ENCODE data around the gene PDE10A.

Gene PDE10A

DNA sequence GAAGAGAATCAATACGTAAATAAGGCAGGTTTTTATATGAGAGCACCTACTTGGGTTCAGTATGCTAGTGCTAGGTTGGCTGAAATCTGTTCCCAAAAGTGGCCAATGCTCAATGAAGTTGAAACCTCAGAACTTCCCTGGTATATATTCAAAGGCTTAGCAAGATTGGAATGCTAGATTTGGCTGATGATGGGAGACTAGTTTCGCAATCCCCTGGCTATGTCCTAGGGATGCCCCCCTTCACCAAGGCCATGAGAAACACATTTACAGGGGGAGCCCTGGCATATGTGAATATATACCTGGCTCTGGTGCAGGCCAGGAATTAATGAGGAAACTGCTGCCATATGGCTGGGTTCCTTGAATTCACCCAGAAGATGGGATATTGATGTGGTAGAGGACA, 211.2 kb downstream of the PDE10A start:
- TF ChIP-seq SNAI2 (CRISPR knock-in tag; IDR thresholded peaks at IDR 0.05) (no peak), ZC3H10 (CRISPR knock-in tag; IDR thresholded peaks at IDR 0.05) (no peak), ZNF8 (CRISPR knock-in tag; IDR thresholded peaks at IDR 0.05) (no peak), ARNTL (CRISPR knock-in tag; IDR thresholded peaks at IDR 0.05; ENCODE audit: borderline replicate concordance, low read depth) (no peak), OSR1 (CRISPR knock-in tag; IDR thresholded peaks at IDR 0.05) (no peak), PPARA (CRISPR knock-in tag; IDR thresholded peaks at IDR 0.05; ENCODE audit: borderline replicate concordance) (no peak), TOX (CRISPR knock-in tag; IDR thresholded peaks at IDR 0.05; ENCODE audit: borderline replicate concordance) (no peak), ZNF70 (CRISPR knock-in tag; IDR thresholded peaks at IDR 0.05) (no peak), RARB (CRISPR knock-in tag; IDR thresholded peaks at IDR 0.05) (no peak)
- TF ChIP-seq, protein P1, sequence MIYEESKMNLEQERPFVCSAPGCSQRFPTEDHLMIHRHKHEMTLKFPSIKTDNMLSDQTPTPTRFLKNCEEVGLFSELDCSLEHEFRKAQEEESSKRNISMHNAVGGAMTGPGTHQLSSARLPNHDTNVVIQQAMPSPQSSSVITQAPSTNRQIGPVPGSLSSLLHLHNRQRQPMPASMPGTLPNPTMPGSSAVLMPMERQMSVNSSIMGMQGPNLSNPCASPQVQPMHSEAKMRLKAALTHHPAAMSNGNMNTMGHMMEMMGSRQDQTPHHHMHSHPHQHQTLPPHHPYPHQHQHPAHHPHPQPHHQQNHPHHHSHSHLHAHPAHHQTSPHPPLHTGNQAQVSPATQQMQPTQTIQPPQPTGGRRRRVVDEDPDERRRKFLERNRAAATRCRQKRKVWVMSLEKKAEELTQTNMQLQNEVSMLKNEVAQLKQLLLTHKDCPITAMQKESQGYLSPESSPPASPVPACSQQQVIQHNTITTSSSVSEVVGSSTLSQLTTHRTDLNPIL (CRISPR knock-in tag; IDR thresholded peaks at IDR 0.05; ENCODE audit: low read depth), result no peak
- TF ChIP-seq, protein P2, sequence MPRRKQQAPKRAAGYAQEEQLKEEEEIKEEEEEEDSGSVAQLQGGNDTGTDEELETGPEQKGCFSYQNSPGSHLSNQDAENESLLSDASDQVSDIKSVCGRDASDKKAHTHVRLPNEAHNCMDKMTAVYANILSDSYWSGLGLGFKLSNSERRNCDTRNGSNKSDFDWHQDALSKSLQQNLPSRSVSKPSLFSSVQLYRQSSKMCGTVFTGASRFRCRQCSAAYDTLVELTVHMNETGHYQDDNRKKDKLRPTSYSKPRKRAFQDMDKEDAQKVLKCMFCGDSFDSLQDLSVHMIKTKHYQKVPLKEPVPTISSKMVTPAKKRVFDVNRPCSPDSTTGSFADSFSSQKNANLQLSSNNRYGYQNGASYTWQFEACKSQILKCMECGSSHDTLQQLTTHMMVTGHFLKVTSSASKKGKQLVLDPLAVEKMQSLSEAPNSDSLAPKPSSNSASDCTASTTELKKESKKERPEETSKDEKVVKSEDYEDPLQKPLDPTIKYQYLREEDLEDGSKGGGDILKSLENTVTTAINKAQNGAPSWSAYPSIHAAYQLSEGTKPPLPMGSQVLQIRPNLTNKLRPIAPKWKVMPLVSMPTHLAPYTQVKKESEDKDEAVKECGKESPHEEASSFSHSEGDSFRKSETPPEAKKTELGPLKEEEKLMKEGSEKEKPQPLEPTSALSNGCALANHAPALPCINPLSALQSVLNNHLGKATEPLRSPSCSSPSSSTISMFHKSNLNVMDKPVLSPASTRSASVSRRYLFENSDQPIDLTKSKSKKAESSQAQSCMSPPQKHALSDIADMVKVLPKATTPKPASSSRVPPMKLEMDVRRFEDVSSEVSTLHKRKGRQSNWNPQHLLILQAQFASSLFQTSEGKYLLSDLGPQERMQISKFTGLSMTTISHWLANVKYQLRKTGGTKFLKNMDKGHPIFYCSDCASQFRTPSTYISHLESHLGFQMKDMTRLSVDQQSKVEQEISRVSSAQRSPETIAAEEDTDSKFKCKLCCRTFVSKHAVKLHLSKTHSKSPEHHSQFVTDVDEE (CRISPR knock-in tag; IDR thresholded peaks at IDR 0.05), result no peak

DNA sequence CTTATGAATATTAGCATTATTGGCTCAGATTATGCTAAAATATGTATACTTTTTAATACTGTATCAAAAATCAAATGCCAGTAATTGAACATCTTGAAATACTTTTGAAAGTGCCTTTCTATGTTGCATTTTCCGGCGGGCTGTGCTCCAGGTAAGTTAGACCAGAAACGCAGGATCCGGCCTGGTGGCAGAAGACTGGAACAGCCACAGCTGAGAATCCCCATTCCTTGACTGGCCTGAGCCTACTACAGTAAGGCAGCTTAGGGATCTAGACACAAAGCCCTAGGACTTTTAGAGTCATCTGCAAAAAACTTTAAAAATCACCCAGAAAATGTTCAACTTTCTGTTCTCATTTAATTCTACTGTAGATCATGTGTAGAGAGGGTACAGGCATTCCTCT, 214.8 kb downstream of the PDE10A start:
- TF ChIP-seq ARNTL (CRISPR knock-in tag; IDR thresholded peaks at IDR 0.05; ENCODE audit: borderline replicate concordance, low read depth), result no peak
- TF ChIP-seq, protein P3, sequence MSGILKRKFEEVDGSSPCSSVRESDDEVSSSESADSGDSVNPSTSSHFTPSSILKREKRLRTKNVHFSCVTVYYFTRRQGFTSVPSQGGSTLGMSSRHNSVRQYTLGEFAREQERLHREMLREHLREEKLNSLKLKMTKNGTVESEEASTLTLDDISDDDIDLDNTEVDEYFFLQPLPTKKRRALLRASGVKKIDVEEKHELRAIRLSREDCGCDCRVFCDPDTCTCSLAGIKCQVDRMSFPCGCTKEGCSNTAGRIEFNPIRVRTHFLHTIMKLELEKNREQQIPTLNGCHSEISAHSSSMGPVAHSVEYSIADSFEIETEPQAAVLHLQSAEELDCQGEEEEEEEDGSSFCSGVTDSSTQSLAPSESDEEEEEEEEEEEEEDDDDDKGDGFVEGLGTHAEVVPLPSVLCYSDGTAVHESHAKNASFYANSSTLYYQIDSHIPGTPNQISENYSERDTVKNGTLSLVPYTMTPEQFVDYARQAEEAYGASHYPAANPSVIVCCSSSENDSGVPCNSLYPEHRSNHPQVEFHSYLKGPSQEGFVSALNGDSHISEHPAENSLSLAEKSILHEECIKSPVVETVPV (CRISPR knock-in tag; IDR thresholded peaks at IDR 0.05), result no peak
- no peak for TF ChIP-seq ZC3H10 (CRISPR knock-in tag; IDR thresholded peaks at IDR 0.05)
- TF ChIP-seq ZFP30 (CRISPR knock-in tag; IDR thresholded peaks at IDR 0.05), result no peak
- TF ChIP-seq ZNF8 (CRISPR knock-in tag; IDR thresholded peaks at IDR 0.05), result no peak
- TF ChIP-seq ISL1 (CRISPR knock-in tag; IDR thresholded peaks at IDR 0.05), result no peak
- no peak for TF ChIP-seq GLIS3 (CRISPR knock-in tag; IDR thresholded peaks at IDR 0.05)
- TF ChIP-seq TCF4 (CRISPR knock-in tag; IDR thresholded peaks at IDR 0.05; ENCODE audit: borderline replicate concordance), result no peak
- no peak for TF ChIP-seq ESRRG (CRISPR knock-in tag; IDR thresholded peaks at IDR 0.05)
- no peak for TF ChIP-seq TOX (CRISPR knock-in tag; IDR thresholded peaks at IDR 0.05; ENCODE audit: borderline replicate concordance)
- TF ChIP-seq, protein P1 (CRISPR knock-in tag; IDR thresholded peaks at IDR 0.05; ENCODE audit: low read depth), result no peak
- TF ChIP-seq ZFP3 (CRISPR knock-in tag; IDR thresholded peaks at IDR 0.05), result no peak
- TF ChIP-seq, protein P4, sequence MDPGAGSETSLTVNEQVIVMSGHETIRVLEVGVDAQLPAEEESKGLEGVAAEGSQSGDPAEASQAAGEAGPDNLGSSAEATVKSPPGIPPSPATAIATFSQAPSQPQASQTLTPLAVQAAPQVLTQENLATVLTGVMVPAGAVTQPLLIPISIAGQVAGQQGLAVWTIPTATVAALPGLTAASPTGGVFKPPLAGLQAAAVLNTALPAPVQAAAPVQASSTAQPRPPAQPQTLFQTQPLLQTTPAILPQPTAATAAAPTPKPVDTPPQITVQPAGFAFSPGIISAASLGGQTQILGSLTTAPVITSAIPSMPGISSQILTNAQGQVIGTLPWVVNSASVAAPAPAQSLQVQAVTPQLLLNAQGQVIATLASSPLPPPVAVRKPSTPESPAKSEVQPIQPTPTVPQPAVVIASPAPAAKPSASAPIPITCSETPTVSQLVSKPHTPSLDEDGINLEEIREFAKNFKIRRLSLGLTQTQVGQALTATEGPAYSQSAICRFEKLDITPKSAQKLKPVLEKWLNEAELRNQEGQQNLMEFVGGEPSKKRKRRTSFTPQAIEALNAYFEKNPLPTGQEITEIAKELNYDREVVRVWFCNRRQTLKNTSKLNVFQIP (CRISPR knock-in tag; IDR thresholded peaks at IDR 0.05; ENCODE audit: borderline replicate concordance, low read depth), result no peak
- TF ChIP-seq ZNF565 (CRISPR knock-in tag; conservative IDR thresholded peaks at IDR 0.05; ENCODE audit: low read depth), result no peak
- no peak for ATAC-seq

More for the DNA sequence above, 211.2 kb downstream of the PDE10A start:
- ATAC-seq, result no peak

DNA sequence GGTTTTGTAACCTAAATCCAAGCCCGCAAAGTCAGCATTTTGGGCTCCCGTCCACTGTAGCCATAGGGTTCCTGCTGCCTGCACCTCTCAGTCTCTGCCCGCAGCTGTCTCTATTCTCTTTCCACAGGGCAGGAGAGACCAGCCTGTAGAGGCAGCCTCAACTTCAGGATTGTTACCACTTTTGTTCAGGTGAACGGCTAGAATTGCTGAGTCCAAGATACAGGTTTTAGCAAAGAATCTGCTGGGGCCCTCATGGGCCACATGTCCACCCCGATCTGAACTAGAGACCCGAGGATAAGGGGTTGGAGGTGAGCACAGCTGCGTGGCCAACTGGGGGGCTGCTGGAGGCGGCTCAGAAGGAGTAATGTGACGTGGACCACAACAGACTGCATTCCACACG, 215.9 kb downstream of the PDE10A start:
- no peak for ATAC-seq
- TF ChIP-seq ZNF70 (CRISPR knock-in tag; IDR thresholded peaks at IDR 0.05), result no peak
- TF ChIP-seq ZNF8 (CRISPR knock-in tag; IDR thresholded peaks at IDR 0.05), result no peak
- TF ChIP-seq ZC3H10 (CRISPR knock-in tag; IDR thresholded peaks at IDR 0.05), result no peak
- TF ChIP-seq, protein P4 (CRISPR knock-in tag; IDR thresholded peaks at IDR 0.05; ENCODE audit: borderline replicate concordance, low read depth), result no peak
- no peak for TF ChIP-seq ZFP3 (CRISPR knock-in tag; IDR thresholded peaks at IDR 0.05)
- TF ChIP-seq CSDC2 (CRISPR knock-in tag; IDR thresholded peaks at IDR 0.05), result no peak
- no peak for TF ChIP-seq GLIS3 (CRISPR knock-in tag; IDR thresholded peaks at IDR 0.05)
- TF ChIP-seq, protein P3 (CRISPR knock-in tag; IDR thresholded peaks at IDR 0.05), result no peak
- TF ChIP-seq OSR1 (CRISPR knock-in tag; IDR thresholded peaks at IDR 0.05), result no peak
- no peak for TF ChIP-seq SNAI2 (CRISPR knock-in tag; IDR thresholded peaks at IDR 0.05)
- TF ChIP-seq, protein P5, sequence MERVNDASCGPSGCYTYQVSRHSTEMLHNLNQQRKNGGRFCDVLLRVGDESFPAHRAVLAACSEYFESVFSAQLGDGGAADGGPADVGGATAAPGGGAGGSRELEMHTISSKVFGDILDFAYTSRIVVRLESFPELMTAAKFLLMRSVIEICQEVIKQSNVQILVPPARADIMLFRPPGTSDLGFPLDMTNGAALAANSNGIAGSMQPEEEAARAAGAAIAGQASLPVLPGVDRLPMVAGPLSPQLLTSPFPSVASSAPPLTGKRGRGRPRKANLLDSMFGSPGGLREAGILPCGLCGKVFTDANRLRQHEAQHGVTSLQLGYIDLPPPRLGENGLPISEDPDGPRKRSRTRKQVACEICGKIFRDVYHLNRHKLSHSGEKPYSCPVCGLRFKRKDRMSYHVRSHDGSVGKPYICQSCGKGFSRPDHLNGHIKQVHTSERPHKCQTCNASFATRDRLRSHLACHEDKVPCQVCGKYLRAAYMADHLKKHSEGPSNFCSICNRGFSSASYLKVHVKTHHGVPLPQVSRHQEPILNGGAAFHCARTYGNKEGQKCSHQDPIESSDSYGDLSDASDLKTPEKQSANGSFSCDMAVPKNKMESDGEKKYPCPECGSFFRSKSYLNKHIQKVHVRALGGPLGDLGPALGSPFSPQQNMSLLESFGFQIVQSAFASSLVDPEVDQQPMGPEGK (CRISPR knock-in tag; IDR thresholded peaks at IDR 0.05; ENCODE audit: borderline replicate concordance), result no peak

Measured in SK-N-SH treated with all-trans-retinoic acid at 6 μM for 48 hours (cell line).